ENCODE results near the gene GARIN5B.

GARIN5B gene

DNA sequence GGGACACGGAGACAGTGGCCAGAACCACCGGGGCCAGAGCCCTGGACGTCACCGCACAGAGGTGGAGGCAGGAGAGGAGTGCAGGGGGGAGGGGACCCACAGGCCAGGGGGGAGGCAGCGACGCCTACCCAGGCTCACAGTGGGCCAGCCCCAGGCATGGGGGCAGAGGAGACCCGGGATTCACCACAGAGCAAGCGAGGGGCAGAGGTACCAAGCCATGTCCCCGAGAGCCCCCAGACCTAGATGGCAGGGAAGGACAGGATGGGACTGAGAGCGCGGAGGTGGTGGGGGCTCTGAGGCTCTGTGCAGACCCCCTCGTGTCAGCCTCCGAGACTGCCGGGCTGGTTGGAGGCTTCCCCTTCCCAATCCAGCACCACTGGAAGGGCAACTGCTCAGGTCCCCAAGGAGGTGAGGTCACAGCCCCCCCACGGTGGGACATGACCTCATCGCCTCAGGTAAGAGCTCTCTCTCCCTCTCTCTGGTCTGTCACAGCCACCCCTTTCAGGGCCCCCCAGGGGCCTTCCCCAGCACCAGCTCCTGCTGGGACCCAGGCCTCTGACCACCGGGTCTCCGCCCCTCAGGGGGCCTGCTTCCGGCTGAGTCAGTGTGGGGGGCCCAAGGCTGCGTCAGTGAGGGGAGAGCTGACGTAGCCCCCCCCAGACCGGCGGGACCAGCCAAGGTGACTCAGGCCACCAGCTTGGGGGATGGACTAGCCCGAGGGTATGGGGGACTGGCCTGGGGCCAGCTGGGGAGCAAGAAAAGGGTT, 9.4 kb upstream of the GARIN5B start:
- DNase-seq: no peak

DNA sequence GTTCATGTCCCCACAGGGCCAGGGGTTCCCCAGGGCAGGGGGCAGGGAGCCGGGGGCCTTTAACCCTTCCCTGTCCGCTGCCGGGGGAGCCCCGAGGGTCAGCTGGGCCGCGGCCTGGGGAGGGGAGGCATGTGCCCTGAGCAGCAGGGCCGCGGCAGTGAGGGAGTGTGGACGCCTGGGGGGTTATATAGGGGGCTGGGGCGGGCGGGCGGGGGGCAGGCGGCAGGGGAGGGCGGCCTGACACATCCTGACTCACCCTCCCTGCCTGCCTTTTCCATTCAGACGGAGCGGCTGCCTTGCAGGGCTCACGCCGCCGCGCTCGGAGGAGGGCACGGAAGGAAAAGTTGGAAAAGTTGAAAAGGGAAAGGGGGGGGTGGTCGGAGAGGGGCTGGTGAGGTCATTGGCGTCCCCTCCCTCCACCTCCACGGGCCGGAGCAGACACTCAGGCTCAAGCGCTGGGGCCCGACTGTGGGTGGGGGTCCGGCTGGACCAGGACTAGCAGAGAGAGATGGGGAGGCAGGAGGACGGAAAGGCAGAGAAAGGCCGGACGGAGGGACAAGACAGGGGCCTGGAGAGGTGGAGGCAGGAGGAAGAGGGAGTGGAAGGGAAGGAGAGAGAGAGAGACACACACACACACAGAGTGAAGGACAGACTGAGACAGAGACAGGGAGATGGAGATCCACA, 7.4 kb upstream of the GARIN5B start, which contains the start of gene IL11:
IL11 (minus strand) TSS at position 159 of the 684 bp plus-strand sequence; CDS start at position 6, 153 bp downstream.
- no peak for DNase-seq

DNA sequence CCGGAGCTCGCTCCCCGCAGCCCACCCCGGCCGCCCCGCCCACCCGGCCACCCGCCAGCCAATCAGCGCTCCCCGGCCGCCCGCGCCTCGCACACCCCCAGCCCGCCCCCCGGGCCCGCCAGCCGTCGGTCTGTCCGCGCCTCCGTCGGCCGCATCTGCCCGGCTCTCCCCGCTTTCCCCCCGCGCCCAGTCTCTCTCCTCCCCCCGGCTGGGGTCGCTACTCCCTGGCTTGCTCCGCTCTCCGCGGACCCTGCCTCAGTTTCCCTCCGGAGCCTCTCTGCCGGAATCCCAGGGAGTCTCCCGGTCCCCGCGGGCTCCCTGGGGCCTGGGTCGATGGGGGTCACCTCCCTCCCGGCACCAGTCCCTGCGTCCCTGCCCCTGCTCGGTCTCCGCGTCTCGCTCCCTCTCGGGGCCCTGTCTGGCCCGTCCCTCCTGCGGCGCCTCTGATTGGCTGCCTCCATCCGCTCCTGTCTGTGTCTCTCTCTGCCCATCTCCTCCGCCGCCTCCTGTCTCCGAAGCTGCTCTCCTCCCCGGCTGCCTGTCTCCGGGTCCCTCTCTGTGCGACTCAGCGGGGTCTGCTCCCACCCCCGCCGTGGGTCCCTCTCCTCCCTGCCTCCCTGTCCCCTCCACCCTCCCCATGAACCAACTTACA, 6.7 kb upstream of the GARIN5B start:
- DNase-seq: peak in 1 of 56 donors; percentile 46

DNA sequence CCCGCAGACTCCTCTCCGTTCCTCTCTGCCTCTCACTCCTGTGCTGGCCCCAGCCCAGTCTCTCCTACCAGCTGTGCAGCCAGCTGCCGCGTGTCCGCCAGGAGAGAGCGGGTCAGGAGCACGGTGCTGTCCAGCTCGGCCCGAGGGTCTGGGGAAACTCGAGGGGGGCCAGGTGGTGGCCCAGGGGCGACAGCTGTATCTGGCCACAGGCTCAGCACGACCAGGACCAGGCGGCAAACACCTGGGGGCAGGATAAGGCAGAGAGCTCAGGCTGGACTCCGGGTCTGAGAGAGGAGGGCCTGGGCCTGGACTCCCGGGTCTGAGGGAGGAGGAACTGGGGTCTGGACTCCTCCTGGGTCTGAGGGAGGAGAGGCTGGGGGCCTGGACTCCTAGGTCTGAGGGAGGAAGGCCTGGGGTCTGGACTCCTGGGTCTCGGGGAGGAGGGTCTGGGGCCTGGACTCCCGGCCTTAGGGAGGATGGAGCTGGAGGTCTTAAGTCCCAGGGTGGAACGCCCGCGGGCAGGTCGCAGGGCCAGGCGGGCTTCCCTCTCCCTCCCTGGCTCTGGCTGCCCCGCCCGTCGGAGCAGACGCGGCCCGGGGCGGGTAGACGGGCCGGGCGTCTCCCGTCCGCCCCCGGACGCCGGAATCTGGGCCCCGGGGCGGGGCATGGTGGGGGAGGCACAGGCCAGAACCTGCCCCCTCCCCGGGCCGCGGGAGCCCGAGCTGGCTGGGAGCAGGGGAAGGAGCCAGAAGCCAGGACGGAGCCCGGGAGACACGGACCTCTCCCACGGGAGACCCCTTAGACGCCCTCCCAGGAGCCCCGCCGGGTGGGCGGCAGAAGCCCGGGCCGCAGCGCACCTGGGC, 5.9 kb upstream of the GARIN5B start:
- DNase-seq: peak in 1 of 56 donors; percentile 11

DNA sequence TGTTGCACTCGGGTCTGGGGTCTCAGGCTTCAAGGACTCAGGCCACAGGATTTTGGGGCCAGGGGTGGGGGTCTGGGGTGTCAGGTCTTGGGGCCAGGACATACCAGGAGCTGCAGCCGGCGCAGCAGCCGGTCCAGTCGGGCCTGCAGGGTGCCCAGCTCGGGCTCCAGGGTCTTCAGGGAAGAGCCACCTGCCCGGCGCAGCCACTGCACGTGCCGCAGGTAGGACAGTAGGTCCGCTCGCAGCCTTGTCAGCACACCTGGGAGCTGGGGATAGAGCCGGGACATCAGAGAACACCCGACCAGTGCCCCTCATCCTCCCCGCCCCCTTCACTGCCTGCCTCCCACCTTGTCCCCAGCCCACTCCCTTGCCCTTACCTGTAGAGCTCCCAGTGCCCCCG, 5.0 kb upstream of the GARIN5B start:
- DNase-seq: no peak

DNA sequence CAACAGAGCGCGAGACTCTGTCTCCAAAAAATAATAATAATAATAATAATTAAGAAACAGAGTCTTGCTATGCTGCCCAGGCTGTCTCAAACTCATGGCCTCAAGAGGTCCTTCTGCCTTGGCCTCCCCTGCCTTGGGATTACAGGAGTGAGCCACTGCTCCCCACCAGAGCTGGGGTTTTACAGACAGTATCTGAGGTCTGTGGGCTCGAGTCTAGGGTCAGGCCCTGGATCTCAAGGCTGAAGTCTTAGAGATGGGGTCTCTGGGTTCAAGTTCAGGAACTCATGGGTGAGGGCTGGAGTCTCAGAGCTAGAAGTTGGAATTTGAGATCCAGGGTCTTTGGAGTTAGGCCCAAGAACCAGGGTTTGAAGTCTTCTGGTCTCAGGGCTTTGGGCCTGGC, 3.7 kb upstream of the GARIN5B start:
- DNase-seq: no peak

DNA sequence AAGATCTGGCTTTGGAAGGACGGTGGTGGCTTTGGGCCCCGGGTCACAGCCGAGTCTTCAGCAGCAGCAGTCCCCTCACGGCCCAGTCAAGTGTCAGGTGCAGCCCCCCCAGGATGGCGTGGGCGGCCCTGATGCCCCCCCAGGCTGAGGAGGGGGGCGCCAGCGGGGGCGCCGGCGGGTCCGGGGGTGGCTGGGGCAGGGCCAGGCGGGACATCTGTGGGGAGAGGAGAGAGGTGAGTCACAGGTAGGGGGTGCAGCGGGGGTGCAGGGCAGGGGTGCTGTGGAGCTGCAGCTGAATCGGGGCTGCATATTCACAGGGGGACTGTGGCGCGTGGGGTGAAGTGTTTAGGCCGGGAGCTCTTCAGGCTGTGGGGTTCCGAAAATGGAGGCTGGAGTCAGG, 2.9 kb upstream of the GARIN5B start:
- DNase-seq: peak in 3 of 56 donors; percentile 20 to 24 (median 23)

DNA sequence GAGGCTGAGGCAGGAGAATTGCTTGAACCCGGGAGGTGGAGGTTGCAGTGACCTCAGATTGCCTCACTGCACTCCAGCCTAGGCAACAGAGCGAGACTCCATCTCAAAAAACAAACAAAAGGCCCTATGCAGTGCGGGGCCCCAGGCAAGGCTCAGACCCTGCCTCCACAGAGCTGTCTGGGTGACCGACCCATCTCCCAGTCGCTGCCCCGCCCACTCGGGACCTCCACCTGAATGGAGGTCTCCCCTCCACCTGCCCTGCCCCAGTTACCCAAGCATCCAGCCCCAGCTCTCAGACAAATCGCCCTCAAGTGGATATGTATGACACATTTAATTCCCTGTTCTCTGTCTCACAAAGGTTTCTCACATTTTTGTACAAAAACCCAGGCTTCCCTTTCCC, 2.2 kb upstream of the GARIN5B start:
- no peak for DNase-seq

DNA sequence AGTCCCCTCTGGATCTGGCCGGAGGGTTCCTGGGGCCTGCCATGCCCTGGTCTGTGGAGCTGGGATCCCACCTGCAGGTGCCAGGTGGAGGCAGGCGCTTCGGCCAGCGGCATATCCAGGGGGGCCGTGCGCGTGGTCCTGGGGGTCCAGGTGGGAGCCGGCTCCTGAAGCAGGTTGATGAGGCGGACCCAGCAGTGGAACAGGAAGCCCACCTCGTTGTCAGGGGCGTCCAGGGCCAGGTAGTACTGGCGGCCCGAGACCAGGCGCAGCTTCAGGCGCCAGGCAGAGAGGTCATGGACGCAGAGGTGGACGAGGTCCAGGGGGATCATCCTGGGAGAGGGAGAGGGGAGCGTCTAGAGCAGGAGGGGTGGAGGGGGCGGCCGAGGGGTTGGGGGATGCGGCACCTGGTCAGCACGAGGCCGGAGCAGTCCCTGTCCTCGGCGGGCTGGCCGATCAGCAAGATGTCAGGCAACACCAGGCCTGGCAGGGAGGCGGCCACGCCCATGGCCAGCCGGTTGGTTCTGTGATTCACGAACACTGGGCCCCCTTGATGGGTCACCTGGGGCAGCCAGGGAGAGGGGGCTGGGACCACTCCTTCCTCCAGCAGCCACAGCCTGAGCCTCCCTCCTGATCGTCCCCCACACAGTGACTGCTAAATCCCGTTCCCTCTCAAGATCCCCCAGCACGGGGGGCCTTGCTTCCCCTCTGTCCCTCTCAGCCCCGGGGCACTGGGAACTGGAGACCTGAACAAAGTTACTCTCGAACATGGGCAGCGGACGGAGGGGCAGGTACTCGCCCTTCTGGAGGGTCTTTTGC, 678 bp downstream of the GARIN5B start:
- DNase-seq: no peak

DNA sequence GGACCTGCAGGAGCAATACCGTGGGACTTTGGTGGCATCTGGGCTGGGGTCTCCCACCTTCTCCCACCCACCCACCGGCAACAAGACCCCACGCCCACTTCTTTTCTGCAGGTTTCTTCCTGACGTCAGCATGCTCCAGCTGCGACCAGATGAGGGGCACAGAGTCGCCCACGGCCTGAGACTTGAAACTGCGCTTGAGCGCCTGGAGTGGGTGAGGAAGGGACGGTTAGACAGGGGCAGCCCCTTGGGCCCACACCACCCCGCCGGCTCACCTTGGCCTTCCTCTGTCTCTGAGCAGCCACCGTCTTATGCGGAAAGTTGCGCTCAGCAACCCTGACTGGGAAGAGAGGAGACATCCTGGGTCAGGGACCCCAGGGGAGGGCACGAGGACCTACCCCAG, 2.2 kb downstream of the GARIN5B start:
- DNase-seq: no peak

DNA sequence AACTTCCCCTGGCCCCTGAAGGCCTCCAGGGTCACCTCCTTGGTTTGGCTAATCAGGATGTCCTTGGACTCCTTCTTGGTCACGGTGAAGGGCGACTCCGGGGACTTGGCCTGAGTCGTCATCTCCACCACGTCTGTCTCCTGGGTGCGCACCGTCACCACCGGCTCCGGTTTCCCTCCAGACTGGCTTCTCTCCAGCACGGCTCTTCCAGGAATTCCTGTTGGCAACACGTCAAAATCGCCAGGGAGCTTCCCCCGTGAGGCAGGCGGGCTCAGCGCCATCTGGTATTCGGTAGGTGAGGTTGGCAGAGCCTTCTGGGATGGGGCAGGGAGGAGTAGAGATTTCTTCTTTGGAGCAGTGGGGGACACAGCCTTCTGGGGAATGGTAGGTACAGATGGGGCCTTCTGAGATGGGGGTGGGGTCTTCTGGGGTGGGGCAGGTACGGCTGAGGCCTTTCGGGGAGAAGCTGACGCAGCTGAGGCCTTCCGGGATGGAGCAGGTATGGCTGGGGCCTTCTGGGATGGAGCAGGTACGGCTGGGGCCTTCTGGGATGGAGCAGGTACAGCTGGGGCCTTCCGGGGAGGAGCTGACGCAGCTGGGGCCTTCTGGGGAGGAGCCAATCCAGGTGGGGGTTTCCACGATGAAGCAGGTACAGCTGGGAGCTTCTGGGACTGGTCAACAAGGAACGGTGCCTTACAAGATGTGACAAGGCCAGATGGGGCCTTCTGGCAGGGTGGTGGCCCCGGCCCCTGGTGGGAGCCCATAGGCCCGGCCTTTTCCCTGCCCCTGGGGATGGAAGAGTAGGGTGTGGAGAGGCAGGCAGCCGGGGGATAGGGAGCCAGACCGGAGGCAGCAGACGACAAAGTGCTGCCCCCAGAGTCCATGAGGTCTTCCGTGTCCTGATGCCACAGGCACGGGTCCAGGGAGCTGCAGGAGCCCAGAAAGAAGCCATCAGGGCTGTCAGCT, 3.8 kb downstream of the GARIN5B start:
- DNase-seq: peak in 5 of 56 donors; percentile 4 to 19 (median 12)

DNA sequence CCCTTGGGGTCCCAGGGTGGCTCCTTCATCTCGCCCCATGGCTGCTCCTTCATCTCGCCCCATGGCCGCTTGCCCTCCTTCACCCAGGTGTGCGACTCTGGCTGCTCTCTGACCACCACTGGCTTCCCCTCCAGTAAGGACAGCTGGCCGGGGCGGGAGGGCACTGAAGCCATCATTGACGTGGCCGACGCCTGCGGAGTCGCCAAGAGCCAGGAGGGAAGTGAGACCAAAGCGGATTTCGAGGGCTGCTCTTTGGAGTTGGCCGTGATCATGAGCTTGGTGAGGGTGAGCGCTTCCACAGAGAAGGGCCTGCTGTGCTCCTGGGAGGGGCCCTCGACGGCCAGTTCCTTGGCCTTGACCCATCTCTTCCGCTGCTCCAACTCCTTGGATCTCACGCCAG, 4.6 kb downstream of the GARIN5B start:
- DNase-seq: no peak

DNA sequence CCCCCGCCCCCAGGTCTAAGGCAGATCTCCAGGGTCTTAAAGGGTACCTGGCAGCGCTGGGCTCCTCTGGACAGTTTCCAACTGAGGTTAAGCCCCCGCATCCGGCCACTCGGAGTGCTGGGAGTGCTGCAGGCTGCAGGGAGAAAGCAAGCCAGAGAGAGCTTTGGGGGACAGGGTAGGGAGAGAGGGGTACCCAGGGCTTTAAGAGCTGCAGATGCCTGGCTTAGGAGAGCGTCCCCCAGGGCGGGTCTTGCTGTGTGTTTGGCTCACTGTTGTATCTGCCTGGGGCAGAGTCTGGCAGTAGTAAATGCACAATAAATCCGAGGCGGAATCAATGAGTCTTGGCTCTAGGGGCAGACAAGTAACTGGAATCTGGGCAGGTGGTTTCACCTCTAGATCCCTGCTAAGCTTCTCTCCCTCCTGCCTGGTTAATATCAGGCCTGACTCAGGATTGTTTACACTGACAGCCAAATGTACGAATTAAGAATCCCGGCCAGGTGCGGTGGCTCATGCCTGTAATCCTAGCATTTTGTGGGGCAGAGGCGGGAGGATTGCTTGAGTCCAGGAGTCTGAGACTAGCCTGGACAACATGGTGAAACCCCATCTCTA, 7.7 kb downstream of the GARIN5B start:
- DNase-seq: no peak

DNA sequence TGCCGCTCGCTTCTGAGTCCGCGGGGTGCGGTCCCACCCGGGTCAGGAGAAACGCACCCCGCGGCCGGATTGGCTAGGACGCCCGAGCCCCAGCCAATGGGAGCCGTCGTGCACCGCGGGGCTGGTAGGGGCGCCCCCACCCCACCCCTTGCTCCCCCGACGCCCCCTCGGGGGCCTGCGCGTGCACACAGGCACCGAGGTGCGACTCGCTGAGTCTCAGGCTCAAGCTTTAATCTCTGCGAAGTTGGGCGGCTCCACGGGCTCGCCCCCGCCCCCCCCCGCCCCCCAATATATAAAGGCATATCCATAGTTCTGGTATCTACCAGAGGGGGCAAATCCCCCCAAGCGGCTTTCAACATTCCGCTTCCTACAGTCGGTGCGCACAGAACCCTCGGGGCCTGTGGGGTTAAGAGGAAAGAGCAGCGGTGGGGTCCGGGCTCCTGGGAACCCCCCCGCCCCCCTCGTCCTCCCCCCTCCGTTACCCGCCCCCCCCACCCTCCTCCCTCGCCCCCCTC, 8.3 kb downstream of the GARIN5B start, which contains the start of gene COX6B2:
COX6B2 (minus strand) TSS at position 22 of the 515 bp plus-strand sequence. CDS start 198 bp downstream, outside the sequence.
- no peak for DNase-seq

DNA sequence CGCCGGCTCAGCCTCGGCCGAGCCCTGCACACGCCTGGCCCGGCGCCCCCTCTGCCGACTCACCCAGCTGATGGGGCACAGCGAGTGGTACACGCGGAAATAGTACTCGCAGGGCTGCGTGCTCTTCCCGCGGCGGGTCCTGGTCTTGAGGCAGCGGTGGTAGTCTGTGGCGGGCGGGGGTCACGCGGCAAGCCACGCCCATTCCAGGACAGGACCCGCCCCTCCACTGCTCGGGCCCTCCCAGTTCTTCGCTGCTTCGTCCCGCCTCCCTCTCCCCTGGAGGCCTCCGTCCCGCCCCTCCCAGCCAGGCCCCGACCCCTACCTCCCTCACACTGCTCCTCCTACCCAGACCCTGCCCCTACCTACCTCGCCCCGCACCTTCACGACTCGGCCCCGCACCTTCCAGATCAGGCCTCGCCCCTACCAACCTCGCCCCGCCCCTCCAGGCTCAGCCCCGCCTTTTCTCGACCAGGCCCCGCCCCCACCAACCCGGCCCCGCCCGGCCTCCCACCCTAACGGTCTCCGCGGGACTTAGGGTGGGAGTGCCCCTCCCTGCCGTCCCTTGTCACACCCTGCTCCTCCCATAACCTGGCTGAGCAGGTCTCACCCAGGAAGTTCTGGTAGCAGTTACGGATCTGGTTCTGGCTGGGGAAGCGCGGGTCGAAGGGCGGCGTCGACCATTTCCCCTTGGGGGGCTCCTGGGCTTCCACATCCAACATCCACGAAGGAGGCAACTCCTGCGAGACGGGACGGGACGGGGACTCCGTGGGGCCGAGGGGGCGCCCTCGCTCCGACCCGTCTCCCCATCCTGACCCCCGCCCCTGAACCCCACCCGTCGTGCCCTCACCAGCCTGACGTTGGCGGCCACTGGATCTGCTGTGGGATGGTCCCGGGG, 9.0 kb downstream of the GARIN5B start:
- peak in 5 of 56 donors; percentile 14 to 77 (median 17) for DNase-seq

DNA sequence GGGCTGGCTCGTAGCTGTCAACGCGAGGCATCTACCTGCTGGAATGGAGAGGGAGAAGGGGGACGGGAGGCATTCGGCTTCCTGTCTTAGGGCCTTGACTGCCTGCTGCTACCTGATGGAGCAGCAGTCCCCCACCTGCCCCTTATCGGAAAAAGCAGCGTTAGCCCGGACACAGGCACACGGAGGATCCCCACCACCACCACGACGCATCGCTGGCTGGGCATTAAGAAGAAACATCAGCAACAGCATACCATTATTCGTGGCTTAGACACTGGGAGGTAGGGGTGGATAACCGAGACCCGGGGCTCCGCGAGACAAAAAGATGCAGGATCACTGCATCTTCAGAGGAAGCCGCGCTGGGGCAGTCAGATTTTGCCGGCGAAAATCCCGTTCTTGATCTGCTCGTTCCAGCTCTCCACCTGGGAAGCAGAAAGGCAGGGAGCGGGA, 9.7 kb downstream of the GARIN5B start:
- DNase-seq: no peak

DNA sequence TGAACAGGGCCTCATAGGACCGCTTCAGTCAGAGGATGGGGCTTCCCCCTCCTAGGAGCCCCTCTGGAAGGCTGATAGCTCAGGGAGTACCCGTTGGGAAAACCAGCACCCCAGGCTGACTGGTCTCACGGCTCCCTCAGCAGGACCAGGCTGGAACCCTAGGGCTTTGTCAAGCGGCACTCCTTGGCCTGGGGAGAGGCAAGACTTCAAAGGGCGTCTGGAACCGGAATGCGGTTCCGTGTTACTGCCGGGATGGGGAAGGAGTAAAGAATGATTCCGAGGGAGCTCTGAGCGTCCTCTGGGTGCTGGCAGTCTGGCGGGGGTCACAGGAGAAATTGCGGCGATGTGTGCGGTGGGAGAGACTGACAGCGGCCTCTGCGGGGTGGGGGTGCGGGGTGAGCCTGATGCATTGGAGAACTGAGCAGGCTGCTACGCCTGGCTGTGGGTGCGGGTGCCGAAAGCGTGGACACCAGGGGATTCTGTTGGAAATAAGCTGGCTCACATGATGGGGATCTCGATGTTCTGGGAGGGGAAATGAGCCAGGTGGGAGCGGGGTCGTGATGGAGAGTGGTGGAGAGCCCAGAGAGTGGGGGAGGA, 10.4 kb downstream of the GARIN5B start:
- DNase-seq: no peak

Data from amygdala (tissue), 56 donors.